ENCODE data around the gene NPB. TPM values are rescaled to one million over a fixed set of nuclear protein-coding genes. Genes with fewer than 3 reads are reported as not detected.

NPB gene
- total RNA-seq, 1 donor = 0.43 TPM

DNA sequence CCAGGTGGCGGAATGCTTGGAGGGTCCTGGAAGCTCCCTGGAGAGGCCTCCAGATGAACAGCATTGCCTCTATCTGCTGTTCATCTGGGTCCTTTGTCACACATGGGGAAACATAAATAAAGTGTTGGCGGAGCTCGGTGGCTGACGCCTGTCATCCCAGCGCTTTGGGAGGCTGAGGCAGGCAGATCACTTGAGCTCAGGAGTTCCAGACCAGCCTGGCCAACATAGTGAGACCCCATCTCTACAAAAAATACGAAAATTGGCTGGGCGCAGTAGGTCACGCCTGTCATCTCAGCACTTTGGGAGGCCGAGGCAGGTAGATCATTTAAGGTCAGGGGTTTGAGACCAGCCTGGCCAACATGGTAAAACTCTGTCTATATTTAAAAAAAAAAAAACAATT, 42.8 kb downstream of the NPB start:
- no peak for DNase-seq (ENCODE audit: low read depth)
- H3K4me3 ChIP-seq (ENCODE audit: low read depth, low read length) = no peak overlapping the region
- TF ChIP-seq CTCF (IDR thresholded peaks at IDR 0.05; ENCODE audit: insufficient read depth, low read depth, low read length) = no peak

GRCh38 chr17:81947189-81947588, 45.2 kb downstream of the NPB start, which contains the start of gene MYADML2:
Gene MYADML2 (minus strand): TSS chr17:81947233. CDS start chr17:81941741, 5,492 bp downstream.
- no peak for DNase-seq (ENCODE audit: low read depth)
- TF ChIP-seq CTCF (IDR thresholded peaks at IDR 0.05; ENCODE audit: insufficient read depth, low read depth, low read length) = no peak
- H3K4me3 ChIP-seq (ENCODE audit: low read depth, low read length) = no peak within 1 kb of the TSS

DNA sequence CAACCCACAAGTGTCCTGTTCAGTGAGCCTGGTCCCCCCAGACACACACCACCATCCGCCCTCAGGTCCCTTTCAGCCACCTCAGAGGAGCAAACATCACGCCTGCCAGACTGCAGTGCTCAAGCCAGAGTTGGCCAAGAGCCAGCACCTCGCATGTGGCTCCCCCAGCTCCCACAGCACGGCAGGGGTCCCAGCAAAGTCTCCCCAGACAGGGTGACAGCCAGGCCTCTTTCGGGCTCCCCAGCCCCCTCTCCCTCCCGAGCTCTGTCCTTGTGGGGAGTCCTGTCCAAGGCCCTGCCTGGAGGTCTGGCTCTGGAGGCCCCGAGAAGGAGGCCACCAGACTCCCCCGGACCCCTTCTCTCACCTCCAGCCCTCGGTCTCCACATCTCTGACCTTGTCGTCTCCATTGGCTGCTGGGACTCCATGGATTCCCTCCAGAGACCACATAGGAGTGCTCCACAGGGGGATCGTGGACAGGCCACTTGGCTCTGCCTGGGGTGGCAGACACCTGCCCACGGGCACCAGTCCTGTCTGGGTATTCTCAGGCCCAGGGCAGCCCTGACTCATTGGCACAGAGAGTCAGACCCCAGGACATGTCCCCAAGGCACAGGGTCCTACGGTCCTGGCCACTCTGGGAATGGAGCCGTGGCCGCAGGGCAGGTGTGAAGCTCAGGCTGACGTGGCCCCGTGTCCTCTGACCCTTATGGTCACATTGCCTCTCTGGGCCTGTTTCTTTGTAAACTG, 46.8 kb downstream of the NPB start:
- H3K4me3 ChIP-seq (ENCODE audit: low read depth, low read length) = no peak overlapping the region
- TF ChIP-seq CTCF (IDR thresholded peaks at IDR 0.05; ENCODE audit: insufficient read depth, low read depth, low read length) = no peak
- no peak for DNase-seq (ENCODE audit: low read depth)

- H3K4me3 ChIP-seq (ENCODE audit: low read depth, low read length) = no peak overlapping the region
- TF ChIP-seq CTCF (IDR thresholded peaks at IDR 0.05; ENCODE audit: insufficient read depth, low read depth, low read length) = no peak
- DNase-seq (ENCODE audit: low read depth) = no peak
Observed at GRCh38 chr17:81950501-81950900, 48.5 kb downstream of the NPB start.

- TF ChIP-seq CTCF (IDR thresholded peaks at IDR 0.05; ENCODE audit: insufficient read depth, low read depth, low read length) = no peak
- DNase-seq (ENCODE audit: low read depth) = no peak
- no peak overlapping the region for H3K4me3 ChIP-seq (ENCODE audit: low read depth, low read length)
Observed at GRCh38 chr17:81951785-81952684, 50.0 kb downstream of the NPB start.

Other genes starting within 250 kb of the NPB start
- not detected in 2 replicates for gene PDE6G, start 245.7 kb upstream of the NPB start, total RNA-seq
- gene OXLD1, start 235.6 kb upstream of the NPB start, total RNA-seq = 23.7 and 28.0 TPM in 2 replicates
- gene CCDC137, start 235.5 kb upstream of the NPB start, total RNA-seq = 7.8 and 10.0 TPM in 2 replicates
- gene ARL16, start 218.4 kb upstream of the NPB start, total RNA-seq = 22.9 and 27.4 TPM in 2 replicates
- gene HGS, start 218.2 kb upstream of the NPB start, total RNA-seq = 75.1 and 94.4 TPM in 2 replicates
- 12.1 and 12.6 TPM in 2 replicates for gene MRPL12, start 198.9 kb upstream of the NPB start, total RNA-seq
- 13.8 and 14.2 TPM in 2 replicates for gene SLC25A10, start 190.0 kb upstream of the NPB start, total RNA-seq
- not detected in 2 replicates for gene GCGR, start 98.1 kb upstream of the NPB start, total RNA-seq
- 55.7 and 96.6 TPM in 2 replicates for gene MCRIP1, start 68.9 kb upstream of the NPB start, total RNA-seq
- not detected in 2 replicates for gene PPP1R27, start 67.2 kb upstream of the NPB start, total RNA-seq
- gene P4HB, start 41.7 kb upstream of the NPB start, total RNA-seq = 735 and 809 TPM in 2 replicates
- 106 and 181 TPM in 2 replicates for gene ARHGDIA, start 30.9 kb upstream of the NPB start, total RNA-seq
- 120 and 134 TPM in 2 replicates for gene ALYREF, start 10.7 kb upstream of the NPB start, total RNA-seq
- 101 and 150 TPM in 2 replicates for gene ANAPC11, start 10.5 kb upstream of the NPB start, total RNA-seq
- 70.8 and 73.1 TPM in 2 replicates for gene PCYT2, start 9.2 kb downstream of the NPB start, total RNA-seq
- 14.7 and 18.0 TPM in 2 replicates for gene SIRT7, start 15.9 kb downstream of the NPB start, total RNA-seq
- 20.0 and 23.3 TPM in 2 replicates for gene MAFG, start 25.5 kb downstream of the NPB start, total RNA-seq
- gene PYCR1, start 35.1 kb downstream of the NPB start, total RNA-seq = 101 and 127 TPM in 2 replicates
- gene MYADML2, start 45.0 kb downstream of the NPB start, total RNA-seq = not detected in 2 replicates
- gene NOTUM, start 58.9 kb downstream of the NPB start, total RNA-seq = under 0.01 TPM in 1 of 2 replicates, not detected in the other
- 28.5 and 38.7 TPM in 2 replicates for gene ASPSCR1, start 75.4 kb downstream of the NPB start, total RNA-seq
- 30.7 and 33.2 TPM in 2 replicates for gene CENPX, start 120.6 kb downstream of the NPB start, total RNA-seq
- gene LRRC45, start 121.1 kb downstream of the NPB start, total RNA-seq = 12.9 and 13.4 TPM in 2 replicates
- 6.4 and 9.1 TPM in 2 replicates for gene RAC3, start 129.4 kb downstream of the NPB start, total RNA-seq
- 40.6 and 51.9 TPM in 2 replicates for gene DCXR, start 135.5 kb downstream of the NPB start, total RNA-seq
- gene RFNG, start 149.6 kb downstream of the NPB start, total RNA-seq = 39.6 and 47.5 TPM in 2 replicates
- gene GPS1, start 149.7 kb downstream of the NPB start, total RNA-seq = 104 and 109 TPM in 2 replicates
- gene DUS1L, start 163.6 kb downstream of the NPB start, total RNA-seq = 56.1 and 64.4 TPM in 2 replicates
- 274 and 280 TPM in 2 replicates for gene FASN, start 196.0 kb downstream of the NPB start, total RNA-seq

Measured in fibroblast of villous mesenchyme (primary cell).